Measurements from ENCODE around the gene SLC35C1. TPM values are rescaled to one million over a fixed set of nuclear protein-coding genes. Genes with fewer than 3 reads are reported as not detected.

Gene SLC35C1
- total RNA-seq, 4 donors from 2014 or later, result 20.5 to 33.5 (median 27.2) TPM

DNA sequence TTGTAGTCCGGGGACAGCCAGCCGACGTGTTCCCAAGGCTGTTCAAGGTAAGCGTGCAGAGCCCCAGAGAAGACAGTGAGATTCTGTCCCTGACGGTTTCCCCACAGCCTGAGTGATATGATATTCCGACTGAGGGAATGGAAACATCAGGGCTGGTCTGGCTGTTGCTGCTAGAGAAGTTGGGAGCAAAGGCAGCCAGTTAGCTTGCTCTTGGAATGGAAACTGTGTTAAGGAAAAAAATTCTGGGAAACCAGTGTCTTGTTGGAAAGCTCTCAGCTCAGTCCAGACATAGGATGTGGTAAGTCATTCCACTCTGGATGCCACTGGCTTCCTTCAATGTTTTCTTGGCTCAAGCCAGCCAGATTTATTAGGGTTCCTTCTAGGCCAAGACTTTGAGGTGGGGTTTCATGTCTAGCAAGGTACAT is 51.1 kb downstream of the SLC35C1 start:
- 76 to 88% methylated on average over 6 of the region's 6 CpGs for WGBS, 2 donors
- Histone ChIP-seq H3K27ac (peak overlapping the region; percentile 2 to 99 (median 86)), H3K4me1 (peaks cover 12 to 96% (median 78%) of the 10 kb centered on the region in 4 donors), H3K9me3 (no peaks in the 10 kb centered on the region), H3K36me3 (peaks cover 0 to 14% (median 0%) of the 10 kb centered on the region in 3 donors), H3K27me3 (no peaks in the 10 kb centered on the region), H3K4me3 (no peak overlapping the region)
- TF ChIP-seq, protein P1, sequence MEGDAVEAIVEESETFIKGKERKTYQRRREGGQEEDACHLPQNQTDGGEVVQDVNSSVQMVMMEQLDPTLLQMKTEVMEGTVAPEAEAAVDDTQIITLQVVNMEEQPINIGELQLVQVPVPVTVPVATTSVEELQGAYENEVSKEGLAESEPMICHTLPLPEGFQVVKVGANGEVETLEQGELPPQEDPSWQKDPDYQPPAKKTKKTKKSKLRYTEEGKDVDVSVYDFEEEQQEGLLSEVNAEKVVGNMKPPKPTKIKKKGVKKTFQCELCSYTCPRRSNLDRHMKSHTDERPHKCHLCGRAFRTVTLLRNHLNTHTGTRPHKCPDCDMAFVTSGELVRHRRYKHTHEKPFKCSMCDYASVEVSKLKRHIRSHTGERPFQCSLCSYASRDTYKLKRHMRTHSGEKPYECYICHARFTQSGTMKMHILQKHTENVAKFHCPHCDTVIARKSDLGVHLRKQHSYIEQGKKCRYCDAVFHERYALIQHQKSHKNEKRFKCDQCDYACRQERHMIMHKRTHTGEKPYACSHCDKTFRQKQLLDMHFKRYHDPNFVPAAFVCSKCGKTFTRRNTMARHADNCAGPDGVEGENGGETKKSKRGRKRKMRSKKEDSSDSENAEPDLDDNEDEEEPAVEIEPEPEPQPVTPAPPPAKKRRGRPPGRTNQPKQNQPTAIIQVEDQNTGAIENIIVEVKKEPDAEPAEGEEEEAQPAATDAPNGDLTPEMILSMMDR (IDR thresholded peaks at IDR 0.05), result no peak
- no peak for TF ChIP-seq POLR2A (IDR thresholded peaks at IDR 0.05)
- peak in 1 of 2 donors; percentile 50 for TF ChIP-seq EP300 (IDR thresholded peaks at IDR 0.05)
- DNase-seq (ENCODE audit: low spot score in 2 of 2), result peak in 1 of 2 donors; percentile 18

DNA sequence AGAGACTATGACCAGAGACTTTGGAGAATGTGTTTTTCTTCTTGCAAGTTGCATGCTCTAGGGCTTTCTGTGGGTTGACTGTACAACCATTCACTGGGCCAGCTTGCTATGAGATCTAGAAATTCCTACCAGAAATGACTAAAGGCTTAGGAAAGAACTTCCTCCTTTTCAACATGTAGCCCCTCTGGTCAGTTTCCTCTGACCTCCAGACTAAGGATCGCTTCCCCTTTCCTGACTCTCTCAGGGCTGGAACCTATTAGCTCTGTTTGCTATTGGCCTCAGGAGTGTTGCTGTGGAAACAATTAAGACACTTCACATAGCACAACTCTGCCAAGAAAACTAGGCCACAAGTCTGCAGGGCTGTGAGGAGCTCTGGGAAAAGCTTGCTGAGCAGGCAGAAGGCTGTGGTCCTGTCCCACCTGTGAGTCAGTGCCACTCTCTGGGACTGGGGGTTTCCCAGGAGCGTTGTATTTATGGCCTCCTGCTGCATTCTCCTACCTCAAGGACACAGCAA is 53.1 kb downstream of the SLC35C1 start:
- 24 to 38% methylated on average over 2 of the region's 2 CpGs for WGBS, 2 donors
- TF ChIP-seq, protein P1 (IDR thresholded peaks at IDR 0.05), result no peak
- peak in 1 of 2 donors; percentile 48 for TF ChIP-seq EP300 (IDR thresholded peaks at IDR 0.05)
- no peak for TF ChIP-seq POLR2A (IDR thresholded peaks at IDR 0.05)
- peaks cover 12 to 76% (median 59%) of the 10 kb centered on the region in 4 donors for H3K4me1 ChIP-seq
- peaks cover 2 to 34% (median 6%) of the 10 kb centered on the region in 3 donors for H3K36me3 ChIP-seq
- H3K4me3 ChIP-seq, result no peak overlapping the region
- DNase-seq (ENCODE audit: low spot score in 2 of 2), result peak in 1 of 2 donors; percentile 52
- H3K27ac ChIP-seq, result peak overlapping the region; percentile 66 to 99 (median 86)
- H3K9me3 ChIP-seq, result no peaks in the 10 kb centered on the region
- H3K27me3 ChIP-seq, result no peaks in the 10 kb centered on the region

DNA sequence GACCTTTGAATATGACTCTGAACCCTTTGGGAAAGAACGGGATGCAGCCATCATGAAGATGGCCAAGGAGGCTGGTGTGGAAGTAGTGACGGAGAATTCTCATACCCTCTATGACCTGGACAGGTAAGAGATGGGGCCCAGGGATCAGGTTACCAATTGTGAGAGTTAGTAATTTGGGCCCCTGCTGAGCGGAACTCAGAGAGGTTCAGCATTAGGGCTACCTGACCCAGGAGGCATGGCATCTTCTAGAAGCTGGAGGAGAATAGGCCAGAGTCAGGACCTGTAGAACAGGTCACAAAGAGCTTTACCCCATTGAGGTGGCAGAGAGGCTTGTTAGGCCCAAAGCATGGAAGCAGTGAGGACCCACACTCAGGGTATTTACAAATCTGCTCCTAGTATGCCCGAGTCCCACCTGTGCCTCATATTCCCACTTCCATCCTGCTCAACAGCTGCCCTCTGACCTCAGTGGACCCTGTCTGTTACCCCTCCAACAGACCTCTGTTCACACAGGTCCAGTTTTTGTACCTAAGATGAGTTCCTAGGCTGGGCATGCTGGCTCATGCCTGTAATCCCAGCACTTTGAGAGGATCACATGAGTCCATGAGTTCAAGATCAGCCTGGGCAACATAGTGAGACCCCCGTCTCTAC is 53.9 kb downstream of the SLC35C1 start:
- Histone ChIP-seq H3K4me3 (no peak overlapping the region), H3K4me1 (peaks cover 12 to 67% (median 52%) of the 10 kb centered on the region in 4 donors)
- 66 to 80% methylated on average over 5 of the region's 5 CpGs for WGBS, 2 donors

GRCh38 chr11:45859661-45860140 is 54.8 kb downstream of the SLC35C1 start:
- Histone ChIP-seq H3K27me3 (no peaks in the 10 kb centered on the region), H3K4me1 (peaks cover 12 to 59% (median 49%) of the 10 kb centered on the region in 4 donors), H3K4me3 (no peak overlapping the region), H3K27ac (peak overlapping the region; percentile 66 to 99 (median 86)), H3K36me3 (peaks cover 4 to 50% (median 6%) of the 10 kb centered on the region in 3 donors), H3K9me3 (no peaks in the 10 kb centered on the region)
- TF ChIP-seq, protein P1 (IDR thresholded peaks at IDR 0.05), result no peak
- TF ChIP-seq EP300 (IDR thresholded peaks at IDR 0.05) (peak; percentile 93), POLR2A (IDR thresholded peaks at IDR 0.05) (peak in 1 of 2 donors; percentile 51)
- 17 to 31% methylated on average over 5 to 12 of the region's 12 CpGs for WGBS, 2 donors
- peak; percentile 80 to 83 for DNase-seq (ENCODE audit: low spot score in 2 of 2)

More for the DNA sequence above, 53.9 kb downstream of the SLC35C1 start:
- peaks cover 4 to 42% (median 6%) of the 10 kb centered on the region in 3 donors for H3K36me3 ChIP-seq
- H3K27ac ChIP-seq, result peak overlapping the region; percentile 66 to 99 (median 86)
- no peaks in the 10 kb centered on the region for H3K9me3 ChIP-seq
- no peak for DNase-seq (ENCODE audit: low spot score in 2 of 2)
- no peaks in the 10 kb centered on the region for H3K27me3 ChIP-seq
- TF ChIP-seq POLR2A (IDR thresholded peaks at IDR 0.05), result no peak
- TF ChIP-seq EP300 (IDR thresholded peaks at IDR 0.05), result no peak
- TF ChIP-seq, protein P1 (IDR thresholded peaks at IDR 0.05), result no peak

GRCh38 chr11:45860348-45860747 is 55.4 kb downstream of the SLC35C1 start:
- peaks cover 4 to 57% (median 6%) of the 10 kb centered on the region in 3 donors for H3K36me3 ChIP-seq
- no peak overlapping the region for H3K4me3 ChIP-seq
- WGBS, 2 donors, result 90 to 92% methylated on average over 5 of the region's 5 CpGs
- no peaks in the 10 kb centered on the region for H3K27me3 ChIP-seq
- TF ChIP-seq POLR2A (IDR thresholded peaks at IDR 0.05), result no peak
- TF ChIP-seq, protein P1 (IDR thresholded peaks at IDR 0.05), result no peak
- TF ChIP-seq EP300 (IDR thresholded peaks at IDR 0.05), result no peak
- no peaks in the 10 kb centered on the region for H3K9me3 ChIP-seq
- H3K4me1 ChIP-seq, result peaks cover 12 to 53% (median 46%) of the 10 kb centered on the region in 4 donors
- H3K27ac ChIP-seq, result peak overlapping the region; percentile 66 to 99 (median 86)
- DNase-seq (ENCODE audit: low spot score in 2 of 2), result no peak
